Stimulated activated CD8-positive, alpha-beta memory T cell treated with anti-CD3 and anti-CD28 coated beads, Interleukin-4, amount 100 ng/mL, for 48 hours (primary cell): ENCODE measurements around the gene NME3.

Source experiments
- DNase-seq: peaks from one replicate; pipeline ENCODE4 v3.0.0-alpha.2; 2020

Gene NME3

DNA sequence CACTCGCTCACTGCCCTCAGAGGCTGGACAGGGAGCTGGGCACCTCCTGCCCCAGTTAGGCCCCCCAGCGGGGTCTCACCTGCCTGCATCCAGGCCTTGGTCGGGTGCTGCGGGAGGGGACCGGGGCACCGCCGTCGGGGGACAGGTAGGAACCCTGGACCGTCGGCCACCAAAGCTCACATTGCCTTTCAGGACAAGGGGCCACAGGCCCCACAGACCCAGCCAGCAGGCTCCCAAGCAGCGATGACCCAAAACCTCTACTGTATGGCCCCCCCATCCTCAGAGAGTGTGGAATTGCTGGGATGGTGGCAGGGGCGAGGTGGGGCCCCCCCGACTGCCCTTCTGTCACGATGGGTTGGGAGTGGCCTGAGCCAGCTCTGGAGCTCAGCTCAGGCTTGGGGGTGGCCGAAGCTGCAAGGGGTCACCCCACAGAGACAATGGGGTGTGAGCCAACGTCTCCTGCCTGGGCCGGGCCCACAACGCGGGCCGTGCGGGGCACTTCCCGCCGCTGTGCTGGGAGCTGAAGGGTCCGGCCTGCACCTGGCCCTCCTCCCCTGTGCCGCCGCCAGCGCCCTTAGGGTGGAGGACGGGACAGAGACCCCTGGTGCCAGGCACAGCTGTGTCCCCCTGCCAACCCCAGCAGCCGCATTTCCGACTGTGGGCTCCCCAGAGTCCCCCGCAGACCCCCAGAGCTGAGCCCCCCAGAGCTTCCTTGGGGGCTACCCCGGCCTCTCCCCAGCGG lies 21.7 kb upstream of the NME3 start:
- DNase-seq = no peak

GRCh38 chr16:1791943-1792812 lies 20.8 kb upstream of the NME3 start:
- no peak for DNase-seq

- DNase-seq = no peak
Observed at GRCh38 chr16:1791256-1791942, 20.1 kb upstream of the NME3 start.

GRCh38 chr16:1790611-1791255 lies 19.4 kb upstream of the NME3 start:
- DNase-seq = no peak

GRCh38 chr16:1790261-1790610 lies 18.9 kb upstream of the NME3 start:
- no peak for DNase-seq

DNA sequence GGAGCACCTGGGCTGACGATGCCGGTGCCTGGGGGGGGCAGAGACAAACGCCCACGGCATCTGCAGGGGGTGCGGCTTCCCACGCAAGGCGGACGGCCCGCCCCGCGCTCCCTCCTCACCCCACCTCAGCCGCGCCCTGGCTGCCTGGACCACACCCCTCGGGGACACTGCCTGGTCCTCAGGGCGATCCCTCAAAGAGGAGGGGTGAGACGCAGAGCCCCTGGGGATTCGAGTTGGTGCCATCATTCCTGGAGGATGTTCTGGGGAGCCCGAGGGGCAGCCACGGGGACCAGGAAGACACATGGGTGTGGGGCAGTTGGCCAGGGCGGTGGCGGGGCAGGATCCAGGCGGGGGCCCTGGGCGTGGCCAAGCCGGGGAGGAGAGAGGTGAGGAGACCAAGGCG lies 18.3 kb upstream of the NME3 start:
- no peak for DNase-seq

DNA sequence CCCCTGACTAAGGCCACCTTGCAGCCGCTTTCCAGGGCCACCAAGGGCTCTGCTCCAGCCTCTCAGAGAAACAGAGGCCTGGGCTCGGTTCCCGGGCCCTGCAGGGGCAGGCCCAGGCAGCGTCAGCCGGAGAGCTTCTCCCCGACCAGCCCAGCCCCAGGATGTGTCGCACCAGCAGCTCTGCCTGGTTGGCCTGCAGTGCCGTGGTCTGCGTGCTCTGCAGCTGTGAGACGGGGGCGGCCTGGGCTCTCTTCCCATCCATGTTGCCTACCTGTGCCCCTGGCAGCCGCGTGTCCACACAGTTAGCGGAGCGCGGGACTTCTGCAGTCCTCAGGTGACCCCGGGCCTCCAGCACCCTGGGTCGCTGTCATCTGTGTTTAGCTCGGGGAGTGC lies 17.4 kb upstream of the NME3 start:
- no peak for DNase-seq

GRCh38 chr16:1788095-1788707 lies 16.9 kb upstream of the NME3 start:
- DNase-seq = no peak

DNA sequence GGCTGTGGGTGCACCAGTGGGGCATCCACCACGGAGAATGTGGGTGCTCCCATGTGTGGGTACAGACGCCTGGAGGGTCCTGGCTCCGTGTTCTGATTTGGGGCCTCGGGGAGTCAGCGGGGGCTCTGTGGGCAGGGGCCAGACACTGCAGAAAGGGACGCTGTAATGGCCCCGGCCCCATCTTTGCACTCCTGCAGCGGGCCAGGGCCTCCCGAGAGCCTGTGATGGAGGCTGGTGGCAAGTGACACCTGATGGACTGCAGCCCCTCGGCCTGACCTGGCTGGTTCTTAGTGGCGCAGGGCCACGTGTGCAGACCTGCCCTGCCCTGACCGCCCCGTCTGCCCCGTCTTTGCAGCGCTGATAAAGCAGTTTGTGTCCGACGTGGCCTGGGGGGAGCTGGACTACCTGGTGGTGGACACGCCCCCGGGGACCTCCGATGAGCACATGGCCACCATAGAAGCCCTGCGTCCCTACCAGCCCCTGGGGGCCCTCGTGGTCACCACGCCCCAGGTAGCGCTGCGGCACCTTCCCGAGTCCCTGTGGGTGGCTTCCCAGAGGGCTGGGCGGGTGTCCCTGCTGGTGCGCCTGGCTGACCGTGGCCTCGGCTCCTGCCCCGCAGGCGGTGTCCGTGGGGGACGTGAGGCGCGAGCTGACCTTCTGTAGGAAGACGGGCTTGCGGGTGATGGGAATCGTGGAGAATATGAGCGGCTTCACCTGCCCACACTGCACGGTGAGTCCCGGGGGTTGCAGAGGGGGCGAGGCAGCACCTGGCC lies 16.2 kb upstream of the NME3 start:
- DNase-seq = no peak

- no peak for DNase-seq
Observed at GRCh38 chr16:1787056-1787321, 15.6 kb upstream of the NME3 start.

- DNase-seq = no peak
Observed at GRCh38 chr16:1786242-1787055, 15.1 kb upstream of the NME3 start.

GRCh38 chr16:1785846-1786170 lies 14.5 kb upstream of the NME3 start:
- DNase-seq = no peak

- DNase-seq = no peak
Observed at GRCh38 chr16:1784977-1785845, 13.9 kb upstream of the NME3 start.

GRCh38 chr16:1782408-1783264 lies 11.3 kb upstream of the NME3 start, which contains the start of the genes NUBP2 and SPSB3:
Gene NUBP2, plus strand, starts transcription at chr16:1782960. Its CDS starts 61 bp downstream, at chr16:1783021.
Gene SPSB3, minus strand, starts transcription at chr16:1782571. Its CDS starts 1,088 bp downstream, at chr16:1781483.
- peak; percentile 98 for DNase-seq

DNA sequence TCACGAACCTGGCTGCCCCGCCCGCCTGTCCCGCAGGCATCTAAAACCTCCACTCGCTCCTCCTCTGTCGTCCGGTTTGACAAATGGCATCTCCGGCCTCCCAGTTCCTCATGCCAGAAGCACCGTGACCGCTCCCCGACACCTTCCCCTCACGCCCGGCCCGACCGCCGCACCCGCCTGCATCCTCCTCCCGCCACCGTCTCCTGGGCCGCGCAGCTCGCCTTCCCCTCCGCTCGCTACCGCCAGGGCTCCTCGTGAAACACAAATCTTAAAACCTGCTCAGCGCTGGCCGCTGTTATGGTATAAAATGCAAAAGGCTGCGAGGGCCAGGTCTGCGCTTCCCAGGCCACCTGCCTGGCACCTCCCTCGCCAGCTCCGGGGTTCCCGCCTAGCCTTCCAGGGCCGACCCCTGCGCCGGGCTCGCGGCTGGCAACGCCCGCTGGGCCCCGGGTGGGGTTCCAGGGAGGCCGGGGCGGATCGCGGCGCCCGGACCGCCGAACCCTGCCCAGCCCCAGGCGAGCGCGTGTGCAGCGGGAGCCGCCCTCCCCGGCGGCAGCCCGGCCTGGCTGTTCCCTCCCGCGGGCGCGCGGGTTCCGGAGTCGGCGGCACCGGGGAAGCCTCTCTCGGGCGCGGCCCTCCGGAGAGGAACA lies 10.5 kb upstream of the NME3 start:
- DNase-seq = peak; percentile 57

DNA sequence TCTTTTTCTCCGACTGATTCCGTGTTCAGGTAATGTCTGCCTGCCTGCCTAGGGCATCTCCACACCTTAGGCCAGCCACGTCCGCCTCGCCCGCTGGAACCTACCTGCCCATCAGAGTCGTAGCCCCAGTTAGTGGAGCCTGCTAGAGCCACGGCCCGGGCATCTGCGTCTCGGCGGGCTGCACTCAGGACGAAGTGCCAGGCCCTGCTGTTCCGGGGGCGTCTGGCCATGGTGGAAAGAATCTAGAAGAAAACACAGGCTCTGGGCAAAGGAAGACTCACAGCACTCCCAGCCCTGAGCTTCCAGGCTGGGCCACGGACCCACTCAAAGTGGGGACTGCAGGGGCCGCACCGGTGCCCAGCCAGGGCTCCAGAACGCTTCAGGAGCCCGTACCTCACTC lies 9.9 kb upstream of the NME3 start:
- DNase-seq = no peak

DNA sequence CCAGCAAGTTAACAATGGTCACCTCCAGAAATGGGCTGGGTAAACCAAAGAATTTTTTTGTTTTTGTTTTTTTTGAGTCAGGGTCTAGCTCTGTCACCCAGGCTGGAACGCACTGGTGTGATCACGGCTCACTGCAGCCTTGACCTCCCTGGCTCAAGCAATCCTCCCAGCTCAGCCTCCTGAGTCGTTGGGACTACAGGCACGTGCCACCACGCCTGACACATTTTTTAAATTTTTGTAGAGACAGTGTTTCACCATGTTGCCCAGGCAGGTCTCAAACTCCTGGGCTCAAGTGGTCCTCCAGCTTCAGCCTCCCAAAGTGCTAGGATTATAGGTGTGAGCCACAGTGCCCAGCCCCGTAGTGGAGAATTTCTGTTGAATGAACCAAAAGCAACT lies 9.3 kb upstream of the NME3 start:
- no peak for DNase-seq

GRCh38 chr16:1779741-1780676 lies 8.7 kb upstream of the NME3 start:
- DNase-seq = no peak
